Smooth muscle cell of the brain vasculature (primary cell): ENCODE results near the gene INTS12.
"Not testable (repeated sequence)": the region's sequence is repeated elsewhere in the genome, so short reads cannot be mapped to it uniquely, and the experiment has no call there.

Source experiments
- DNase-seq: peaks from one replicate; pipeline ENCODE4 v3.0.0-alpha.2; 2012; ENCODE audit warnings: low read depth, low spot score

INTS12 gene, protein sequence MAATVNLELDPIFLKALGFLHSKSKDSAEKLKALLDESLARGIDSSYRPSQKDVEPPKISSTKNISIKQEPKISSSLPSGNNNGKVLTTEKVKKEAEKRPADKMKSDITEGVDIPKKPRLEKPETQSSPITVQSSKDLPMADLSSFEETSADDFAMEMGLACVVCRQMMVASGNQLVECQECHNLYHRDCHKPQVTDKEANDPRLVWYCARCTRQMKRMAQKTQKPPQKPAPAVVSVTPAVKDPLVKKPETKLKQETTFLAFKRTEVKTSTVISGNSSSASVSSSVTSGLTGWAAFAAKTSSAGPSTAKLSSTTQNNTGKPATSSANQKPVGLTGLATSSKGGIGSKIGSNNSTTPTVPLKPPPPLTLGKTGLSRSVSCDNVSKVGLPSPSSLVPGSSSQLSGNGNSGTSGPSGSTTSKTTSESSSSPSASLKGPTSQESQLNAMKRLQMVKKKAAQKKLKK

DNA sequence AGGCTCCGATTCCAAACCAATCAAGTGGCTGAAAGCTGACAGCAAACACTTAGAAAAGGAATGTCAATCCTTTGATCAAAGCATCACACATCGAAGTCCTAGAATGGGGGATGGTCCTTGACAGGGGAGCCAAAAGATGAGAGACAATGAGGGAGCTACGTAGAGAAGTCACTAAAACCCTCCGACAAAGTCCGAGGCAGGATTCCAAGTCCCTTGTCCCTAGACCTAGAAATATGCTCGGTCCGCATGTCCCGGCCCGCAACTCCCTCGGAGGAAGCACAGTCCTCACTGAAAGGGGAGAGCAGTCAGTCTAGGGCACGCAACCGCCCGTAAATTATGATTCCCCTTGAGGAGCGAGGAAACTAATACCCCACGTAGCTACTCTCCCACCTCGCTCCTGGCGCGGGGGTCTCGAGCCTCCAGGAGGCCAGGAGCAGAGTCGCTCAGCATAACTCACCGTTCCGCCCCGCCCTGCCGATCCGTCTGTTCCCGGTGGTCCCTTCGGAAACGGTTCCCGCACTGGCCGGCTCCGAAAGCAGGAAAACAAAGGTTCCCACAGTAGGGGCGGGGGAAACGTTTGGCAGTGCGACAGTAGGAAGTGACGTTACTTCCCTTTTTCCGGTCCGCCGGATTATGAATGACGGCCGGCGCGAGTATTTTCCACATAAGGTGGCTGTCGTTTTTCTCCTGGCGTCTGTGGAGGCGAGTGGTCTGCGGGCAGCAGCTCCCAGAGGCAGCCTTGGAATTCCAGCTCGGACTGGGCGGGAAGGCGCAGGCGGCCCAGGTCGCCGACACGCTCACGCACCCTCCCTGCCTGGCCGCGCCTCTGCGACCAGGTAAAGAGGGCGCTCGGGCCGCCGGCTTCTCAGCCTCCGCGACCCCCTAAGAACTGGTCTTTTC, at the start of gene INTS12, which contains the start of gene GSTCD:
Gene INTS12, minus strand, starts transcription at position 509 of the 900 bp plus-strand sequence. CDS start 8,684 bp downstream, outside the sequence.
Gene GSTCD, plus strand, starts transcription at position 604 of the 900 bp plus-strand sequence. CDS start 8,830 bp downstream, outside the sequence.
- peak; percentile 83 for DNase-seq

DNA sequence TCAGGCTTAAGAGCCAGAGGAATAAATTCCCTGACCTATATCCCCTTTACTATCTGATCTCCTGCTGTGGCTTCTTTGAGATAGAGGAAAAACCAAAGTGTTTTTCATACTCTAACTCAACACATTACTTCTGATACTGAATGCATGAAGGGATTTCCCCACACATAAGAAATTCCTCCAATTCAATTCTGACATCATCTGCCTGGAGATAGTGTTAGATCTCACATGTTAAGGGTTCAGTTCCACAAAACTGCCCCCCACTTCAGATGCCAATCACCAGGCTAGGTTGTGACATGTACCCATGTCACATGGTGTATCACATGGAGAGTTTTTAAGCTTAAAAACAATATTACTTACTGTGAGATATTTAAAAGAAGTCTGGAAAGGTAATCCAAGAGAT, 46.9 kb upstream of the INTS12 start:
- no peak for DNase-seq

DNA sequence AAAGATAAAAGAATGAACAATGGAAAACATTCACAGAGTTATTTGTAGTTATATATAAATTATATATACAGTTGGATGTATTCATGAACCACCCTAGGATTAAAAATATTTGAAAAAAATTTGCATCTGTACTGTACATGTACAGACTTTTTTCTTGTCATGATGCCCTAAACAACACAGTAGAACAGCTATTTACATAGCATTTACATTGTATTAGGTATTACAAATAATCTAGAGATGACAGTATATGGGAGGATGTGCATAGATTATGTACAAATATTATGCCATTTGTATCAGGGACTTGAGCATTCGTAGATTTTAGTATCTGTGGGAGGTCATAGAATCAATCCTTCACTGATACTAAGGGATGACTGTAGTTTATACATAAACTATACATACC, 44.9 kb upstream of the INTS12 start:
- no peak for DNase-seq

DNA sequence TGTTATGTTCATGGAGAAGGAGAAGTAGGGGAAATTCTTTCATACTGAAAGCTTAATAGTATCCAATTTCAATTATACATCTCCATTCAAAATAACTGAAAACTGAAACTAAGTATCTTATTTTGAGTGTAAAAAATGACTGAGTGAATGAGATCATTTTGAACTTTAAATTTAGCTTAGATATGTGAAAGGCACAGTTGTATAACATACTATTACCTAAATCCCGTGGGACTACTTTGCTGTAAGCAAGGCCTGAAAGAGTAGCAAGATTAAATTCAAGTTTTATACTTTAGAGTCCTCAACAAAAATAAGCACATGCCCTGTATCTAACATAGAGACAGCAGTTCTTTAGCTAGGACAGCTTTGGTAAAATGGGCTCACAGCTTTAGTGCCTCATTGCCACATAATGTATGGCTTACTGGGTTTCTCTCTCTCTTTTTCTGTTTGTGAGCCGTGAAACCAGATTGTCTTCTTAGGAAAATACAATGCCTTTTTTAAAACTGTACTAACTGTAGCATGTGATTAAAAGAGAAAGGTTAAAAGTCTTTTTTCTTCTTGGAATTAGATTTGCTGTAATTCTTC, 43.3 kb upstream of the INTS12 start:
- DNase-seq: no peak

DNA sequence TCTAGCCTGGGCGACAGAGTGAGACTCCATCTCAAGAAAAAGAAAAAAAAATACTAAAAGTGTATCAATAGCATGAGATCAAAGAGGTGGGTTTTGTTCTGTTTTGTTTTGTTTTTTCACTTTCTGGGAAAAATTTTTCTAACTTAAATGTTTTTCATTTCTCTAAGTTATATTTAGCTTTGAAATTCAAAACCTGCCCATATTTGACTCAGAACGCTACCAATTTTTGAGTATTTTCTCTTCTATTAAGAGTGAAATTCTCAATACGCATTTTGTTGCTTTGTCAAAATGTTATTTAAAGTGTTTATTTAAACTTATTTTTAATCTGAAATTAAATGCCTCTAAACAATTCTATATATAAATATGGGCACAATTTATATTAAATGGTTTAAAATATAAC, 39.7 kb upstream of the INTS12 start:
- DNase-seq: no peak

DNA sequence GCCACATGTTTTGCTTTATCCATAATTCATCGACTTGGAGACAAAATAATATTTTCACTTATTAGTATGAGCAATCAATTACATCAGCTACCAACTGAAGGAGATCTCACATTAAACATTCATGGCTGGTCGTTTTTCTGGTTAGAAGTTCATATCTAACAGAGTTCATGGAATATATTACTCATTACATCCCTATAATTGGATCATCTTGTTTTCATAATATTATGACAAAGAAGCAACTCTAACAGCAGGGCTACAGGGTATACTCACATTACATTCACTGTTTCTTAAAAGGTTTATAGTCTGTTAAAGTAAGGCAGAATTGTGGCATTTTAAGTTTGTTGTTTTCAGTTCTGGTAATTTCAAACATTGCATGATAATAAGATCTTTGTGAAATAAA, 33.1 kb upstream of the INTS12 start:
- DNase-seq: peak; percentile 7

DNA sequence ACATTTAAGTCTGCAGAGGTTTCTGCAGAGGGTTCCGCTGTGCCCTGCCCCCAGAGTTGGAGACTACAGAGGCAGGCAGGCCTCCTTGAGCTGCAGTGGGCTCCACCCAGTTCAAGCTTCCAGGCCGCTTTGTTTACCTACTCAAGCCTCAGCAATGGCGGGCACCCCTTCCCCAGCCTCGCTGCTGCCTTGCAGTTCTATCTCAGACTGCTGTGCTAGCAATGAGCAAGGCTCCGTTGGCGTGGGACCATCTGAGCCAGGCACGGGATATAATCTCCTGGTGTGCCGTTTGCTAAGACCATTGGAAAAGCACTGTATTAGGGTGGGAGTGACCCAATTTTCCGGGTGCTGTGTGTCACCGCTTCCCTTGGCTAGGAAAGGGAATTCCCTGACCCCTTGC, 26.7 kb upstream of the INTS12 start:
- DNase-seq: not testable (repeated sequence)

DNA sequence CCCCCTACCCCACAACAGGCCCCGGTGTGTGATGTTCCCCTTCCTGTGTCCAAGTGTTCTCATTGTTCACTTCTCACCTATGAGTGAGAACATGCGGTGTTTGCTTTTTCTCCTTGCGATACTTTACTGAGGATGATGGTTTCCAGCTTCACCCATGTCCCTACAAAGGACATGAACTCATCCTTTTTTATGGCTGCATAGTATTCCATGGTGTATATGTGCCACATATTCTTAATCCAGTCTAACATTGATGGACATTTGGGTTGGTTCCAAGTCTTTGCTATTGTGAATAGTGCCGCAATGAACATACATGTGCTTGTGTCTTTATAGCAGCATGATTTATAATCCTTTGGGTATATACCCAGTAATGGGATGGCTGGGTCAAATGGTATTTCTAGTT, 21.4 kb upstream of the INTS12 start:
- not testable (repeated sequence) for DNase-seq

DNA sequence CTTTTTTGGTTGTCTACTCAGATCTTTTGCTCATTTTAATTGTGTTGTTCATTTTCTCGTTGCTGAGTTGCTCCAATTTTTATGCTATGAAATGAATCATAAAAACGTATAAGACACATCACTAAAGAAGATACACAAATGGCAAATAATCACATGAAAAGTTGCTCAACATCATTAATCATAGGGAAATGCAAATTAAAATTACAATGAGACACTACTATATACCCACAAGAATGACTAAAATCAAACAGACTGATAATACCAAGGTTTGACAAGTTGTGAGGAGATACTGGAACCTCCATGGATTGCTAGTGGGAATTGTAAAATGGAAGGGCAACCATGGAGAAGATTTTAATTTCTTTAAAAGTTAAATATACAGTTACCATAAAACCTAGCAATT, 17.1 kb upstream of the INTS12 start:
- DNase-seq: no peak

DNA sequence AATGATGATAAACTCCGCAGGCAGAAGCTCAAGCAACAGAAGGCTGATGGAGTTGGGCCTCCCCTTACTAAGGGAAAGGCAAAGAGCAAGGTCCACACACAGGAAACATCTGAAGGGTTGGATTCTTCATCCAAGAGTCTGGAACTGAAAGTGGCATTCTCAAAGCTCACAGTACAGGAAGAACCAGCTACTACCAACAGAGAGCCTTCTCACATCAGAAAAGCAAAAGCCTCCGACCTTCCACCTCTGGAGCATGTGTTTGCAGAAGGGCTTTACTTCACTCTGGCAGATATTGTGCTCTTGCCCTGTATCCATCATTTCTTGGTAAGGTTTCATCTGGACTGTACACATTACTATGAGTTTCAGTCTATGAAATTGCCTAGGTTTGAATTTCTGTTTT, 10.7 kb upstream of the INTS12 start:
- DNase-seq: no peak

DNA sequence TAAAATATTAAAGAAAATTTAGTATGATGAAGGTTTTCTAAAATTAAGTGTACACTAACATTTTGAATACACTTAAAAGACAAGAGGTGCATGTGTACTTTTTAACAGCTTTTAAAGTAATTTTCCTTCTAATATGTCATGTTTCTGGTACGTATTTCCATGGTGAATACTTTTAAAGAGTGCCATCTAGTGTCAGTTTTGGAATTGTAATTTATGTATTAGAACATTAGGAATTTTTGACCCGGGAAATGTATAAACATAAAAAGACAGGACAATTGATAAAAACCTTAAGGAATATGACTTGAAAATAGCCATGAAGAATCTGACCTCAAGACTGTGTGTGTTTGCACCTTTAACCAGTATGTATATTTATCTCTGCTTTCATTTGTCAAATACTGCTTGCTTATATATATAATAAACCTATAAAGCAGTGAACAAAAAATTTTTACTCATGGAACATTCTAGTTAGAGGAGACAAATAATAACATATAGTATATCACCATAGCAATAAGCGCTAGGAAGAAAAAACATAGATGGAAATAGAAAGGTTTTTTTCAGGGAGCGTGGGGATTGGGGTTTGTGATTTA, 7.3 kb upstream of the INTS12 start:
- no peak for DNase-seq

DNA sequence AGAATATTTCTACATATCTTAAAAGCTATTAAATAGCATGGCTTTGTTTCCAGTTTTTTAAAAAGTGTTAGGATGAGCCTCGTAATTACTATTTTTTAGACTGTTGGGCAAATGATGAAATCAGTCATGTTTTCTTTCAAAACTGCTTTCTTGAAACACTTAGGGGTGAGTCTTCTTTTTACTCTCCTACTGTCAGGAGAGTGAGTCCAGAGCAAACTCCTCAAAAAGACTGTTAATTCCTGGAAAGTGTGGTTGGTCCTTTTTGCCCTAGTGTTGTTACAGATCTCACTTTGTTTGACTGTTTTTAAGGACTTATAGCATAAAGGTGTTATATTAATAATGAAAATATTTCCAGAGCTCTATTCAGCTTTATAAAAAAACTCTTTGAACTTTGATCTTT, 6.4 kb upstream of the INTS12 start:
- no peak for DNase-seq

DNA sequence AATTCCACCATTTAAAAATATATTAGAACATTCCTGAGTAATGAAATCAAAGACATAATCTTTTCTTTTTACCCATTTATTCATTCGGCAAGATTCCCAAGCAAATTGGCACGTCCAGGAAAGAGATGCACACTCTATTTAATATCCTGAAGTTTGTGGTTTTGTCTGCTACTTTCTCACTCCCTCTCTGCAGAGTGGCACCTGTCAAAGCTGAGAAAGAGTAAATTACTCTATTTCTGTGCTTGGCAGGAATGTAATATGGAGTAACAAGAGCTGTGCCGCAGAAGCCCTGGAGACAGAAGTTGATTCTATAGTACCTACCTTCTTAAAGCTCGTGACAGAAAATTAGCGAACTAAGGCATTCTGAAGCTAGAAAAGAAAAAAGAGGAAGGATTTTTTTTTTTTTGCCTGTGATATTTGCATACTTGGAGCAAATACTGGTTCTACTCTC, 5.6 kb upstream of the INTS12 start:
- DNase-seq: no peak

DNA sequence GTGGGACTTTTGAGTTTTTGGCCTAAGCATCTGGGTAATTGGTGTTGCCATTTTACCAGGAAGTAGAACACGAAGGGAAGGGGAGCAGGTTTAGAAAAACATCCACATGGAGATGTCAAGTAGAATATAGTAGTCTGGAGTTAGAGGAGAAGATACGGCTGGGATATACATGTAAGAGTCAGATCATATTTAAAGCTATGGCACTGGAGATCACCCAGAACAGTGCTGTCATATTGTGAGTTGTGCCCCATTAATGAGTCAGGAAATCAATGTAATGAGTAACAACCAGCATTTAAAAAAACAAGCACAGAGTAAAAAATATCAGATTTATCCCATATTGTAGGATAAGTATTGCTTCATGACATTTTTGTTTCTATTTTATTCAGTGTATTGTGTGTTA, 4.3 kb upstream of the INTS12 start:
- no peak for DNase-seq

DNA sequence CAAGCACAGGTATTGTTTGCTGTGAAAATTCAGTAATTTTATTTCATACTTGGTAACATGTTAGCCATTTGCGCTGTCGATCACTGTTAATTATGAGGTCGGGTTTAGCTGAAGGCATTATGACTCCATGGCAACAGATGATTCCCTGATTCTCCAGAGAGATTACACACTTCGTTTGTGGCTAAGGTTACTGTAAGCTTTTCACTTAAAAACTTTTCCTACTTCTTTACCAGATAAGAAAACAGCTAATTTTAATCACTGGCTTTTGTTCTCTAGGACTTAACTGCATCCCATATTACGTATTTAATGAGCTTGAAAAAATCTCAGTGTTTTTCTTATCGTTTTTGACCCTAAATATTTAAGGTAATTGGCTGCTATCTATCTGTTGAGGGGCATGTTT, 2.2 kb upstream of the INTS12 start:
- DNase-seq: no peak

DNA sequence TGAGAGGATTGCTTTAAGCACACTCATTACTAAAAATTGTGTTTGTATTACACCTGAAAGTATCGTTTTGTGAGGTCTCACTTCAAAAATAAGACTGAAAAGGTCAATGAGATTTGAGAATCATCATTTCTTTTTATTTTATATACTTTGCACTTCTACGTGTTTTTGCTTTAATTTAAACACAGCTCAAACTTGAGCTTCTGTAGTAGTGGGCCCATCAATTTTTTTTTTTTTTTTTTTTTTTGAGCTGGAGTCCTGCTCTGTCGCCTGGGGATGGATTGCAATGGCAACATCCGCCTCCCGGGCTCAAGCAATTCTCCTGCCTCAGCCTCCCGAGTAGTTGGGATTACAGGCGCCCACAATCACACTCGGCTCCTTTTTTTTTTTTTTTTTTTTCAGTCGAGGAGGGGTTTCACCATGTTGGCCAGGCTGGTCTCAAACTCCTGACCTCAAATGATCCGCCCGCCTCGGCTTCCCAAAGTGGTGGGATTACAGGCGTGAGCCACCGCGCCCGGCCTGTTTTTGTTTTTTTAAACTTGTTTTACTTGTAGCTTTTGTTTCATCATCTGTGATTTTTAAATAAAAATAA, 1.6 kb upstream of the INTS12 start:
- DNase-seq: no peak

DNA sequence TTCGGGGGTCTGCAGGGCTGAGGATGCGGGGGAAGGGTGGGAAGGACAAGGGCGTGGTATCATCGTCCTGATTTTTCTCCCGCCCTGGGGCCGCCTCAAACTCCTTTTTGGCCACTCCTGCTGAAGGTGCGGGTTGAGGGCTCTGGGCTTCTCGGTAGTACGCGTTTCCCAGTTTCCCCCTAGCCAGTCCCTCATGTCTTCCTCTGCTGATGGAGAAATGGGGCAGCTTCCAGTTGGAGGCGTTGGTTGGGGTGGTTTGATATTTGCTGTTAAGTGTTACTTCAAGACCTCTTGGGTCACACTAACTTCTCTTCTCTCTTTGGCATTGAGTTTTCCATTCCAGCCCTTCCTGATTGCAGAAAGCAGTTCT, 577 bp upstream of the INTS12 start:
- no peak for DNase-seq

DNA sequence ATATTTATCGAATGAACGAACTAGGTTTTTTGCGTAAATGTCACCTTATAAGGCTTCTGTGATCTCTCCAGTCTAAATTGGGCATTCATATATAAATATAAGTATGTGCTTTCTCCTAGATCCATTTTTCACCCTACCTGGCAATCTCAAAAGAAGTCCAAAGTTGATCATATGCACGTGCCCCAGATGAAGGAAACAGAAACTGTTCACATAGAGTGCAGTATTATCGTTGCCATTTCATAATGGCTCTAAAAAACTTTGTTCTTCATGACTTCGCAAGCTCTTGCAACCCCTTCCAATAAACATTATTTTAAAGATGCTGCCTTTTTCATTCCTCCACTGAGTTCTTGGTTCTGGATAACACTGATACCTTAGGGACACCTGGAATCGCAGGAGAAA, 708 bp downstream of the INTS12 start:
- DNase-seq: no peak

DNA sequence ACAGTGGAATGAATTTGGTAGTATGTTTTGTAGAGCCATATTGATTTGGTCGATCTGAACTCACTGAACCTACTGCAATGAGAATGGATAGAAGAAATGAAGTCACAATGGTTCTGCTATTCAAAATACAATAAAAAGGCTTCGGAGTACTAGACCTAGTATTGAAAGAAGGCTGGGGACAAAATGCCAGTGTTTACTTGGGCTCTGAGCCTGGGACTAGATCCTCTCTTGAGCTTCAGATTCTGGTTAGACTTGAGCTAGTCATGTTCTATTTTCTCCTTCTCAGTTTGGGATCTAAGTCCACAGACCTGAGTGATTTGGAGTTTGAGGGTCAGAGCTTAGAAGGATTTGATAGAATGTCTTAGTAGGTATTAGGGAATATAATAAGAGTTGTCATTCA, 9.9 kb downstream of the INTS12 start:
- DNase-seq: no peak

DNA sequence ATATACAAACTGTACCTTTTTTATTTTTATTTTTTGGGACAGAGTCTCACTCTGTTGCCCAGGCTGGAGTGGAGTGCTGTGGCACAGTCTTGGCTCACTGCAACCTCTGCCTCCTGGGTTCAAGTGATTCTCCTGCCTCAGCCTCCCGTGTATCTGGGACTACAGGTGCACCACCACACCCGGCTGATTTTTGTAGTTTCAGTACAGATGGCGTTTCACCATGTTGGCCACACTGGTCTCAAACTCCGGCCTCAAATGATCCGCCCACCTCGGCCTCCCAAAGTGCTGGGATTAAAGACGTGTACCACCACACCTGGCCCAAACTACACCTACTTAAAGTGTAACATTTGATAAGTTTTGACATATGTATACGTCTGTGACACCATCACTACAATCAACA, 12.7 kb downstream of the INTS12 start:
- not testable (repeated sequence) for DNase-seq

DNA sequence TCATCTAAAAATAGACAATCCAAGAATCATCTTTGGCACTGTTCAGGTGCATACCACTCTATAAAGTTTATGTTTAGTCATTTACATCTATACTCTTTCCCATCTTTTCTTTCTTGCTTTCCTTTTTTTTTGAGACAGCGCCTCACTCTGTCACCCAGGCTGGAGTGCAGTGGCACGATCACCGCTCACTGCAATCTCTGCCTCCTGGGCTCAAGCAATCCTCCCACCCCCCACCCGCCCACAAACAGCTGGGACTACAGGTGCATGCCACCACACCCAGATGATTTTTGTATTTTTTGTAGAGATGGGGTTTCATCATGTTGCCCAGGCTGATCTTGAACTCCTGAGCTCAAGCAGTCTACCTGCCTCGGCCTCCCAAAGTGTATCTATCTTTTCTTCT, 13.7 kb downstream of the INTS12 start:
- not testable (repeated sequence) for DNase-seq
